Activated naive CD4-positive, alpha-beta T cell treated with anti-CD3 and anti-CD28 coated beads, Interleukin-2, amount 10 ng/mL, durations not matched to agents 5 hours and 36 hours (primary cell): Measurements from ENCODE around the gene STX12. TPM values are rescaled to one million over a fixed set of nuclear protein-coding genes. Genes with fewer than 3 reads are reported as not detected.

Experiments used
- total RNA-seq, 2 experiments: library from RNA; stranded (reverse); gene quantifications; one replicate each; pipeline ENCODE4 v1.2.3, GENCODE V29; 2021

STX12 gene
- total RNA-seq, result 10 to 100 TPM; 26.0 to 27.9 TPM

GRCh38 chr1:27772932-27773825 is at the start of gene STX12:
TSS of gene STX12 (plus strand) at chr1:27773219. CDS start at chr1:27773308, 89 bp downstream.

GRCh38 chr1:27725374-27726172 is 47.4 kb upstream of the STX12 start, which contains the start of gene FAM76A:
TSS of gene FAM76A (plus strand) at chr1:27725961. CDS start at chr1:27726081, 120 bp downstream.

GRCh38 chr1:27830621-27831440 is 57.8 kb downstream of the STX12 start, which contains the start of gene PPP1R8:
TSS of gene PPP1R8 (plus strand) at chr1:27830782. CDS start at chr1:27830836, 54 bp downstream.

GRCh38 chr1:27872059-27872801 is 99.2 kb downstream of the STX12 start, which contains the start of gene THEMIS2:
TSS of gene THEMIS2 (plus strand) at chr1:27872544. CDS start at chr1:27872572, 28 bp downstream.

Other genes with a start within 250 kb of the STX12 start
- gene AHDC1, start 169.1 kb upstream of the STX12 start, total RNA-seq, result 10 to 100 TPM; 24.6 to 28.9 TPM
- gene FGR, start 138.0 kb upstream of the STX12 start, total RNA-seq, result under 1 TPM; 0.23 to 0.24 TPM
- gene IFI6, start 101.0 kb upstream of the STX12 start, total RNA-seq, result 10 to 100 TPM; 57.2 to 62.7 TPM
- gene FAM76A, start 47.3 kb upstream of the STX12 start, total RNA-seq, result 10 to 100 TPM; 15.5 to 20.1 TPM
- gene PPP1R8, start 57.6 kb downstream of the STX12 start, total RNA-seq, result 10 to 100 TPM; 46.5 to 47.4 TPM
- gene THEMIS2, start 99.3 kb downstream of the STX12 start, total RNA-seq, result 10 to 100 TPM; 52.3 to 56.8 TPM
- 10 to 100 TPM; 61.5 to 63.9 TPM for gene RPA2, start 141.4 kb downstream of the STX12 start, total RNA-seq
- gene SMPDL3B, start 161.8 kb downstream of the STX12 start, total RNA-seq, result 1 to 10 TPM in 1 of 2 experiments, under 1 TPM in 1; 0.76 to 1.0 TPM
- 10 to 100 TPM in 1 of 2 experiments, 1 to 10 TPM in 1; 9.9 to 10.2 TPM for gene XKR8, start 186.8 kb downstream of the STX12 start, total RNA-seq